ENCODE measurements around the gene ANKRD13B. TPM values are rescaled to one million over a fixed set of nuclear protein-coding genes. Genes with fewer than 3 reads are reported as not detected.

ANKRD13B gene
- total RNA-seq, 1 donor from 2014 or later, result 17.9 TPM

DNA sequence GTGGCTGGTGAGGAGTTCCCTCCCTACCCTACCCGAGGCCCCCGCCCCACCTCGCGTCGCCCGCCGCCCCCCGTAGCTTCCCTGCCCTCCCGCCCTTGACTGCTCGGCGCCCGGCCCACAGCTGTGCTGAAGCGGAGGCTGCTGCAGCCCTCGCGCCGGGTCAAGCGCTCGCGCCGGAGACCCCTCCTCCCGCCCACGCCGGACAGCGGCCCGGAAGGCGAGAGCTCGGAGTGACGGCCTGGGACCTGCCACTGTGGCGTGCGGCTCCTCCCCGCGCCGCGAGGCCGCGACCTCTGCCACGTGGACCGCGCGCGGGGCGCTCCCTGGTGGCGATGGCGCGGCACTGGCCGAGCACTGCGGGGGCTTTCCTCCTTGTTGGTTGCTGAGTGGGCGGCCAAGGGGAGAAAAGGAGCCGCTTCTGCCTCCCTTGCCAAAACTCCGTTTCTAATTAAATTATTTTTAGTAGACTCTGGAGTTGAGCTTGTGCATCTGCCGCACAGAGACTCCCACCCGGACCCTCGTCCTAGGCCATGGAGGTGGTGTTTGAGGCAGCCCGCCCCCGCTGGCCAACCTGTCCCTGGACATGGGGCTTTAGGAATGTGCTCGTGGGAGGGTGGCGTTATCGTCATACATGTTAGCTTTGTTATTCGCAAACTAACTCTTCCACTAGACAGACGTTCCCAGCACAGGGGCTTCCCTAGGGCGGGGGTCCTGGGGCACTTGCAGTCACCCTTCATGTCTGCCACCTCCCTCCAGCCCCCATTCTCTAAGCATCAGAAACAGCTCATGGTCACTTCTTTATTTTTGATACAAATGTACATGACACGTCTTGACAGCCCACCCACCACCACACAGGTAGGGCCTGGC, 20.0 kb upstream of the ANKRD13B start:
- no peak for TF ChIP-seq EZH2 (IDR thresholded peaks at IDR 0.05; ENCODE audit: insufficient read depth, low read length)
- TF ChIP-seq, protein P1, sequence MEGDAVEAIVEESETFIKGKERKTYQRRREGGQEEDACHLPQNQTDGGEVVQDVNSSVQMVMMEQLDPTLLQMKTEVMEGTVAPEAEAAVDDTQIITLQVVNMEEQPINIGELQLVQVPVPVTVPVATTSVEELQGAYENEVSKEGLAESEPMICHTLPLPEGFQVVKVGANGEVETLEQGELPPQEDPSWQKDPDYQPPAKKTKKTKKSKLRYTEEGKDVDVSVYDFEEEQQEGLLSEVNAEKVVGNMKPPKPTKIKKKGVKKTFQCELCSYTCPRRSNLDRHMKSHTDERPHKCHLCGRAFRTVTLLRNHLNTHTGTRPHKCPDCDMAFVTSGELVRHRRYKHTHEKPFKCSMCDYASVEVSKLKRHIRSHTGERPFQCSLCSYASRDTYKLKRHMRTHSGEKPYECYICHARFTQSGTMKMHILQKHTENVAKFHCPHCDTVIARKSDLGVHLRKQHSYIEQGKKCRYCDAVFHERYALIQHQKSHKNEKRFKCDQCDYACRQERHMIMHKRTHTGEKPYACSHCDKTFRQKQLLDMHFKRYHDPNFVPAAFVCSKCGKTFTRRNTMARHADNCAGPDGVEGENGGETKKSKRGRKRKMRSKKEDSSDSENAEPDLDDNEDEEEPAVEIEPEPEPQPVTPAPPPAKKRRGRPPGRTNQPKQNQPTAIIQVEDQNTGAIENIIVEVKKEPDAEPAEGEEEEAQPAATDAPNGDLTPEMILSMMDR (IDR thresholded peaks at IDR 0.05; ENCODE audit: insufficient read depth, low read depth, low read length), result peak; percentile 35
- DNase-seq (ENCODE audit: low read depth) (no peak), FAIRE-seq (no peak)
- Mint-ChIP-seq H3K4me1 (ENCODE audit: low read depth, unreplicated experiment) (peaks cover 9% of the 10 kb centered on the region), H3K36me3 (ENCODE audit: low read depth, unreplicated experiment) (peaks cover 14% of the 10 kb centered on the region), H3K4me3 (ENCODE audit: unreplicated experiment) (no peak overlapping the region), H3K27ac (ENCODE audit: unreplicated experiment) (no peak overlapping the region), H3K27me3 (ENCODE audit: low read depth, unreplicated experiment) (peaks cover 2% of the 10 kb centered on the region), H3K9me3 (ENCODE audit: unreplicated experiment) (no peaks in the 10 kb centered on the region)
- Histone ChIP-seq H3K79me2 (ENCODE audit: insufficient read depth, low read length) (no peaks in the 10 kb centered on the region), H3K4me2 (ENCODE audit: low read length) (peak overlapping the region; percentile 64), H2AFZ (ENCODE audit: low read depth, low read length) (no peak overlapping the region), H3K36me3 (ENCODE audit: insufficient read depth, low read length) (no peaks in the 10 kb centered on the region), H3K9me3 (ENCODE audit: insufficient read depth, low read depth, low read length) (no peaks in the 10 kb centered on the region), H3K4me3 (ENCODE audit: insufficient read depth, low read depth, low read length) (no peak overlapping the region), H3K9ac (ENCODE audit: low read length) (peak overlapping the region; percentile 46), H3K27me3 (ENCODE audit: insufficient read depth, low read length) (no peaks in the 10 kb centered on the region), H3K4me1 (ENCODE audit: insufficient read depth, low read length) (peaks cover 26% of the 10 kb centered on the region), H4K20me1 (ENCODE audit: insufficient read depth, low read length) (peaks cover 28% of the 10 kb centered on the region), H3K27ac (ENCODE audit: low read depth, low read length) (no peak overlapping the region)

DNA sequence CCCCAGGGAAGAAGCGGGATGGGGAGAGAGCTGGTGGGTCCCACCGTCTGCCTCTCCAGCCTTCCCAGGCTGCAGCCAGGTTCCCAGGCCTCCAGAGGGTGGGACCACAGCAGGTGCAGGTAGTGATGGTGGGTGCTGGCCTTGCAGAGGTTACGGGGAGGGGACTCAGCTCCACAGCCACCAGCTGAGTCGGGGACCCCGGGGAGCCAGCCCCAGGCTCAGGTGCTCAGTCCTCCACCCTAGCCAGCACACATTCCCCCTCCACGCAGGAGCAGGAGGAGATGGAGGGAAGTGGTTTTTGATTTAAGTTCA, 19.4 kb upstream of the ANKRD13B start:
- TF ChIP-seq EZH2 (IDR thresholded peaks at IDR 0.05; ENCODE audit: insufficient read depth, low read length), result no peak
- TF ChIP-seq, protein P1 (IDR thresholded peaks at IDR 0.05; ENCODE audit: insufficient read depth, low read depth, low read length), result no peak
- no peak overlapping the region for H3K9ac ChIP-seq (ENCODE audit: low read length)
- H3K79me2 ChIP-seq (ENCODE audit: insufficient read depth, low read length), result no peaks in the 10 kb centered on the region
- no peak for FAIRE-seq
- peaks cover 15% of the 10 kb centered on the region for H3K36me3 Mint-ChIP-seq (ENCODE audit: low read depth, unreplicated experiment)
- no peaks in the 10 kb centered on the region for H3K36me3 ChIP-seq (ENCODE audit: insufficient read depth, low read length)
- H3K27ac ChIP-seq (ENCODE audit: low read depth, low read length), result no peak overlapping the region
- no peak overlapping the region for H3K4me2 ChIP-seq (ENCODE audit: low read length)
- peaks cover 26% of the 10 kb centered on the region for H3K4me1 ChIP-seq (ENCODE audit: insufficient read depth, low read length)
- H2AFZ ChIP-seq (ENCODE audit: low read depth, low read length), result no peak overlapping the region
- no peak overlapping the region for H3K4me3 Mint-ChIP-seq (ENCODE audit: unreplicated experiment)
- no peaks in the 10 kb centered on the region for H3K9me3 ChIP-seq (ENCODE audit: insufficient read depth, low read depth, low read length)
- H3K9me3 Mint-ChIP-seq (ENCODE audit: unreplicated experiment), result no peaks in the 10 kb centered on the region
- H3K27me3 Mint-ChIP-seq (ENCODE audit: low read depth, unreplicated experiment), result peaks cover 2% of the 10 kb centered on the region
- no peak overlapping the region for H3K27ac Mint-ChIP-seq (ENCODE audit: unreplicated experiment)
- no peaks in the 10 kb centered on the region for H3K27me3 ChIP-seq (ENCODE audit: insufficient read depth, low read length)
- no peak overlapping the region for H3K4me3 ChIP-seq (ENCODE audit: insufficient read depth, low read depth, low read length)
- peaks cover 9% of the 10 kb centered on the region for H3K4me1 Mint-ChIP-seq (ENCODE audit: low read depth, unreplicated experiment)
- DNase-seq (ENCODE audit: low read depth), result no peak
- H4K20me1 ChIP-seq (ENCODE audit: insufficient read depth, low read length), result peaks cover 32% of the 10 kb centered on the region

Data from astrocyte (in vitro differentiated cells and primary cell).